Renal cortical epithelial cell (primary cell): ENCODE results near the gene FAM169A. TPM values are rescaled to one million over a fixed set of nuclear protein-coding genes. Genes with fewer than 3 reads are reported as not detected.
"Not testable (repeated sequence)": the region's sequence is repeated elsewhere in the genome, so short reads cannot be mapped to it uniquely, and the experiment has no call there.

Source experiments
- DNase-seq: peaks from one replicate; pipeline ENCODE4 v3.0.0-alpha.2; 2011; ENCODE audit warnings: low read depth
- total RNA-seq: library from RNA; depleted of rRNA; stranded (reverse); fragments of >200 nt; gene quantifications from 2 replicates; pipeline ENCODE4 v1.2.3, GENCODE V29; 2014

The FAM169A gene
- total RNA-seq, 1 donor from 2014 or later = 5.6 TPM

GRCh38 chr5:74869414-74869813 lies 3.2 kb upstream of the FAM169A start:
- not testable (repeated sequence) for DNase-seq

- DNase-seq = no peak
Observed at GRCh38 chr5:74866596-74867162, 492 bp upstream of the FAM169A start.

GRCh38 chr5:74865256-74865803 lies 857 bp downstream of the FAM169A start:
- DNase-seq = no peak

- DNase-seq = no peak
Observed at GRCh38 chr5:74864823-74865222, 1.4 kb downstream of the FAM169A start.

GRCh38 chr5:74863726-74864125 lies 2.5 kb downstream of the FAM169A start:
- no peak for DNase-seq

GRCh38 chr5:74862221-74862620 lies 4.0 kb downstream of the FAM169A start:
- no peak for DNase-seq

- DNase-seq = not testable (repeated sequence)
Observed at GRCh38 chr5:74856975-74857374, 9.2 kb downstream of the FAM169A start.

GRCh38 chr5:74853256-74853655 lies 12.9 kb downstream of the FAM169A start:
- no peak for DNase-seq

GRCh38 chr5:74851684-74852353 lies 14.4 kb downstream of the FAM169A start:
- peak; percentile 24 for DNase-seq

- no peak for DNase-seq
Observed at GRCh38 chr5:74850789-74851425, 15.3 kb downstream of the FAM169A start.

GRCh38 chr5:74850030-74850429 lies 16.2 kb downstream of the FAM169A start:
- DNase-seq = no peak

- DNase-seq = no peak
Observed at GRCh38 chr5:74848553-74849025, 17.6 kb downstream of the FAM169A start.

GRCh38 chr5:74839229-74839628 lies 27.0 kb downstream of the FAM169A start:
- DNase-seq = no peak

- no peak for DNase-seq
Observed at GRCh38 chr5:74838262-74838661, 27.9 kb downstream of the FAM169A start.

- no peak for DNase-seq
Observed at GRCh38 chr5:74837115-74837514, 29.1 kb downstream of the FAM169A start.

- DNase-seq = no peak
Observed at GRCh38 chr5:74833537-74834266, 32.5 kb downstream of the FAM169A start.

GRCh38 chr5:74829413-74829812 lies 36.8 kb downstream of the FAM169A start:
- no peak for DNase-seq

- peak; percentile 10 for DNase-seq
Observed at GRCh38 chr5:74822288-74822687, 43.9 kb downstream of the FAM169A start.

- DNase-seq = no peak
Observed at GRCh38 chr5:74816875-74817274, 49.3 kb downstream of the FAM169A start.

- peak; percentile 53 for DNase-seq
Observed at GRCh38 chr5:74810915-74811314, 55.3 kb downstream of the FAM169A start.

GRCh38 chr5:74801941-74802340 lies 64.2 kb downstream of the FAM169A start:
- peak; percentile 24 for DNase-seq

- no peak for DNase-seq
Observed at GRCh38 chr5:74801197-74801596, 65.0 kb downstream of the FAM169A start.
